NCI-H226 (cell line): ENCODE results near the gene PPP2R5C.
"Not testable (repeated sequence)": the region's sequence is repeated elsewhere in the genome, so short reads cannot be mapped to it uniquely, and the experiment has no call there.

Experiments
- DNase-seq: peaks from one replicate; pipeline ENCODE4 v3.0.0-alpha.2; 2015

Gene PPP2R5C

GRCh38 chr14:101783260-101784016 is 21.9 kb downstream of the PPP2R5C start:
- no peak for DNase-seq

- DNase-seq: no peak
Measured at GRCh38 chr14:101784631-101785030, 23.1 kb downstream of the PPP2R5C start.

DNA sequence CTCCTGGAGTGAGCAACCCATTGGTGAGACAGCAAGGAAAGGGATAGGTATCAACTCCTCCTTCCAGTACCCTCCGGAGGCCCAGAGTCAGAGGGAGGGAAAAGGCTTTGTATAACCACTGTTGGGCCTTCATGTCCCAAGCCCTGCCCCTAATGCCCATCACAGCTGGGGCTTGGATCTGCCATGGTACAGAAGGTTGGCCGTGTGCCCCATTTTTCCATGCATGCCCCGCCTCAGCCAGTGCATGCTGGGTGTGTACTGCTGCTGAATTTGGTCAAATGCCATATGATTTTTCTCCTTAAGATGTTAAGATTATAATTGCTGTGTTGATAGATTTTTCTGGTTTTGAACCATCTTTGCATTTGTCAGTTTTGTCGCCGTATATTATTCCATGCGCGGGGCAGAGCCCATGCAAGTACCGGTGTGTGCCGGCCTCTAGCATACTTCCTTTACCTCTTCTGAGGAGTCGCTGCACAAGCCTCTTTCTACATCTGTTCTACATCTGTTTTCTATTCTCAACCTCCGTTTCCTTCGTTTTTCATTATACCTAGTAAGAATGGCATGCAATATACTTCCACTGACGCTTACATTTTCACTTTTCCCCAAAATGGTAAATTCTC is 26.6 kb downstream of the PPP2R5C start:
- no peak for DNase-seq

DNA sequence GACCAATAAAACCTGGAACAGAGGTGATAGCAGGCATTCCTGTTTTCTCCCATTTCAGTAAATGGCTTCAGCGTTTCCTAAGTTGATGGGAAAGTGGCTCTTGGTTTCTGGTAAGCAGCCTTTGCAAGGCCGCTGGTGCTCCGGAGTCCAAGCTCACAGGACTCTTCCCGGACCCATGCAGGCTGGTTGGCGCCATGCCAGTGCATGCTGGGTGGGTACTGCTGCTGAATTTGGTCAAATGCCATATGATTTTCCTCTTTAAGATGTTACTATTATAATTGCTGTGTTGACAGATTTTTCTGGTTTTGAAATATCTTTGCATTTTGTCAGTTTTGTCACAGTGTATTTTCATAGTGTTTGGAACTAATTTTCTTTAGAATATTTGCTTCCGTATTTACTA is 27.7 kb downstream of the PPP2R5C start:
- no peak for DNase-seq

- no peak for DNase-seq
Measured at GRCh38 chr14:101790232-101790631, 28.7 kb downstream of the PPP2R5C start.

- DNase-seq: peak; percentile 8
Measured at GRCh38 chr14:101791919-101792572, 30.5 kb downstream of the PPP2R5C start.

DNA sequence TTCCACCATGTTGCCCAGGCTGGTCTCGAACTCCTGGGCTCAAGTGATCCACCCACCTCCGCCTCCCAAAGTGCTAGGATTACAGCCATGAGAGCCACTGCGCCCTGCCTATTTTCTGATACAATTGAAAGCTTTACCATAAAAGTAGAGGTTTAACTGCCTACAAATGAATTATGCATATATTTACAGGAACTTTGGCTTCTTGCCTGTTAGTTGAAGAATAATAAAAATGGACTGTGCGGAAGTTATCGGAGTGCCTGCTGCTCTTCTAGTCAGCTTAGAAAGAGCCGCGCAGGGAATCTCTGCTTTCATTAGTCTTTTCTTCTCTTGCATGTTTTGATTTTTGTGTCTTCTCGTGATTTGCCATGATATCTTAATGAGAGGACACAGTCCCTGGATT is 34.5 kb downstream of the PPP2R5C start:
- no peak for DNase-seq

DNA sequence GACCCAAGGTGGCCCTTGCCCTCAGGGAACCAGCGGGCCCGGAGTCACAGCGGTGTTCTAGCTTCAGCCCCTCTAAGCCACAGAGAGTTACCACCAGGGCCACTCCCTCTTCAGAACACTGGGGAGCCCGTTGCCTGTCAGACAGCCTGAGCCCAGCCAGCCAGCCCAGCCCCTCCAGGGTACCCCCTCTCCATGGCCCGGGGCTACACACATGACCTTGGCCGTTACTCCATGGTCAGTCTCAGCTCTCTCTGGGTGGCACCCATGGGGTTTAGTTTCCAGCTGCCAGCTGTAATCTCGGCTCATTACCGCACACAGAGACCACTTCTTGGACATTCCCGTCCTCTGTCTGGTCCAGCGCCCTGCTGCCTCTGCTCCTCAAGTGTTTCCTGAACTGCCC is 35.0 kb downstream of the PPP2R5C start:
- no peak for DNase-seq

DNA sequence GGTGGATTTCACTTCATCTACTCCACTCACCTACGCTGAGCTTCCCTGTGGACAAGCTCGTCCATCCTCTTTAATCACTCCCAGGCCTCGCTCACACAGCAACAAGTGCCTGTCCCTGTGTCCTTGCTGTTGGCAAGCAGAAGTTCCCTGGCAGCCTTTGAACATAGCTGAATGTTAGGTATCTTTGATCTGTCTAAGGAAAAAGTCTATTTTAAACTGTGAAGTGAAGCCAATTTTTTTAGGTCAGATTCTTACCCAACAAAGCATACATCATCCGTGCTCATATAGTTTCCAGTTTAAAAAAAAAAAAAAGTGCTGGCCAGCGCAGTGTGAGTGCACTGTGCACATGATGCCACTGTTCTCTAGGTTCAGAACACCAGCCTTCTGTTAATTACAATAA is 36.3 kb downstream of the PPP2R5C start:
- DNase-seq: no peak

DNA sequence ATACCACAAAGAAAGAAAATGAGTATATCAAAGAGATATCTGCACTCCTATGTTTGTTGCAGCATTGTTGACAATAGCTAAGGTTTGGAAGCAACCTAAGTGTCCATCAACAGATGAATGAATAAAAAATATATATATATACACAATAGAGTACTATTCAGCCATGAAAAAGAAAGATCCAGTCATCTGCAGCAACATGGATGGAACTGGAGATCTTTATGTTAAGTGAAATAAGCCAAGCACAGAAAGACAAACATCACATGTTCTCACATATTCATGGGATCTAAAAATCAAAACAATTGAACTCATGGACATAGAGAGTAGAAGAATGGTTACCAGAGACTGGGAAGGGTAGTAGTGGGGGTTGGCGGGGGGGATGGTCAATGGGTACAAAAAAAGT is 42.9 kb downstream of the PPP2R5C start:
- DNase-seq: not testable (repeated sequence)

- not testable (repeated sequence) for DNase-seq
Measured at GRCh38 chr14:101806252-101806651, 44.7 kb downstream of the PPP2R5C start.

DNA sequence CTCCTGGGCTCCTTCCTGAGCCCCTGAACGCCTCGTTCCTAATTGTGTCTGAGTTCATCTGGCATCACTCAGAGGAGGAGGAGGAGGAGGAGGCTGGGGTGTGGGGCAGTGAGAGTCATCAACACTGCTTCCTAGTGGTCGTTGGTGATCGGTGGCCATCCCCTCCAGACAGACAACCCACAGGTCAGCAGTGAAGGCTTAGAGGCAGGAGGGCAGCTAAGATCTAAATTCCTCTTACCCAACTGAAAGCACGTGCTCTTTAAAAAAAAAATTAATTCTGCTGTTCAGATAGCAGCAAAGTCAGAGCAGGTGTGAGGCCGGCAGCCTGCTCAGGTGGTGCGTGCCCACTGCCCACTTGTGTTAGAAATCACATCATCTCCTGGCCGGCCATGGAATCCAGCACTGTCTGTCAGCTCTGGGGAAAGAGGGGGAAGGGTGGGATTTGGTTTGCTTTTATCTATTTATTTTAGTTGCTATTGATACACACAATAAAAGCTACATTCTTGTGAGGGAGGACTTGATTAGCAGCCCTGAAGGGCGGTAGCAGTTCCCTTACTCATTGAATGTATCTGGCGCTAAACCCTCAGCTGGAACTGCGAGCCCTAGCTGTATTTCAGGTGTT is 46.6 kb downstream of the PPP2R5C start:
- no peak for DNase-seq

GRCh38 chr14:101808894-101809670 is 47.6 kb downstream of the PPP2R5C start:
- no peak for DNase-seq

DNA sequence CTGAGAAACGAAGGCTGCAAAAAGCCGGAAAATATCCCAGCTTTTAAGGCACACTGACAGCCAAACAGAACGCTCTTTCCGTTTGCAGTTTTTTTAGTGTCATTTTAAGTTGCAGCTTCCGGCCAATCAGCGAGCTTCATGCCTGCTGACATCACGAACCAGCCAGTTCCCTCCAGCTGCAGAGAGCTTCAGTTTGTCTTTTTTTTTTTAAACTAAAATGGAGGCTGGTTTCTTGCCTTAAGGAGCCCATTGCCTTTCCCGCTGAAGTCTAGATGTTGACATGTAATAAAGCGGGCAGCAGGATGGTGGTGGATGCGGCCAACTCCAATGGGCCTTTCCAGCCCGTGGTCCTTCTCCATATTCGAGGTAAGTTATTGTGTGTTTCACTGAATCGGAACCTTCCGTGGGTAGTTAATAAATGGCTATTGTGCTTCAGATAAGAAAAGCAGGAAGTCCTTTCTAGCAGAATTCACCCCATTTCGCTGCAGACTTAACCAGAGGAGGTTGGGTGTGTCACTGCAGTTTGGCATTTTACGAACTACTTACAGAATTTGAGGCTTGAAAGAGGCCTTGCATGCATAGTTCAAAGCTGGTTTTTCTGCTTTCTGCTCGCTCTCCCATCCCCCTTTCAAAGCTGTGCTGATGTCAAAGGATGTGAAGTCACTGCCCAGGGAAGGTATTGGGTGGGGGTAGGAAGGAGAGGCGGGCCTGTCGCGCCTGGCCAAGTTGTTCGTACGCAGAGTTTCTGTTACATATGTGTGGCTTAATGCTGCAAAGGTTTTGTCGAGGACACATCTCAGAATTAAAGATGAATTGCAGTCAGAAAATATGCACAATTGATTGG is 48.4 kb downstream of the PPP2R5C start:
- DNase-seq: peak; percentile 93

DNA sequence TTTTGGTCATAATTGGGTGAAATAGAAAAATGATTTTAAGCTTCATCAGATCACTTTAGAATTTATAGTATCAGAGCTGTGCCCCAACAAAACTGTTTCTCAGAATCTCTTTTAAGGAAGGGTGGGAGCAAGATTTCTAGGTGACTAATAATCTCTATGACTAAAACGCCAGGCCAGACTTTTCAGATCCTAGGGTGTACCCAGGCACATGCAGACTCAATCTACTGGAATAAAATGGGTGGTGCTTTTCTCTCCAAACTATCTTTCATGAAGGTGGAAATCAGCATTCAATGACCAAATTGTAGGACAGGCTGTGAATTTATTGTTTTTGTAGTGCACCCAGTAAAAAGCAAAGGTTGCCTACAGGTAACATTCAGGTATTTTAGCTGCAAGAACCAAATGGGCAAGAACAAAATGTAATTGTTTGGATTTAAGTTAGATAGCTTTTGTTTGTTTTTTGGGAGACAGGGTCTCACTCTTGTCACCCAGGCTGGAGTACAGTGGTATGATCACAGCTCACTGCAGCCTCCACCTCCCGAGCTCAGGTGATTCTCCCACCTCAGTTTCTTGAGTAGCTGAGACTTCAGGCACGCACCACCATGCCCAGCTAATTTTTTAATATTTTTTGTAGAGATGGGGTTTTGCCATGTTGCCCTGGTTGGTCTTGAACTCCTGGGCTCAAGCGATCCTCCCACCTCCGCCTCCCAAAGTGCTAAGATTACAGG is 49.5 kb downstream of the PPP2R5C start:
- no peak for DNase-seq

GRCh38 chr14:101812071-101812470 is 50.6 kb downstream of the PPP2R5C start:
- DNase-seq: no peak

DNA sequence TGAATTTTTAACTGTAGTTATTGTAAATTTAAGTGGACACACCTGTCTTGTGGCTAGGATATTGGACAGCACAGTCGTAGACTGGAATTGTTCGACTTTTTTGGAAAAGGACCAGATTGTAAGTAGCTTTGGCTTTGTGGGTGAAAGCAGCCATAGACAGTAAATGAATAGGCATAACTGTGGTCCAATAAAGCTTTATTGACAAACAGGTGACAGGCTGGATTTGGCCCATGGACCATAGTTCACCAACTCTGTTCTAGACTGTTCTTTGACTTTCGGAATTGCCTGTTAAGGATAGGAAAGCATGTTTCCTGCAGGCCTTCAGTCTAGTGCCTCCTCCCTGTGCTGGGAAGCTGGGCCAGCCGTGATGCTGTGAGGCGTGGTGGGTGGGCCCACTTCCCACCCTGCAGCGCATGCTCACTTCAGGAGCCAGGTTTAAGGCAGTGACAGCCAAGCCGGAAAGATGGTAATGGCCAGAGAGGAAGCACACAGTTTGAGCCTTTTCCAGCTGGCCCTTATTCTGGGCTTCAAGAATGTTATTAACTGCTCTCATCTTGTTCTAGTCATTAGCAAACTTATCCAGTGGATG is 51.8 kb downstream of the PPP2R5C start:
- no peak for DNase-seq

DNA sequence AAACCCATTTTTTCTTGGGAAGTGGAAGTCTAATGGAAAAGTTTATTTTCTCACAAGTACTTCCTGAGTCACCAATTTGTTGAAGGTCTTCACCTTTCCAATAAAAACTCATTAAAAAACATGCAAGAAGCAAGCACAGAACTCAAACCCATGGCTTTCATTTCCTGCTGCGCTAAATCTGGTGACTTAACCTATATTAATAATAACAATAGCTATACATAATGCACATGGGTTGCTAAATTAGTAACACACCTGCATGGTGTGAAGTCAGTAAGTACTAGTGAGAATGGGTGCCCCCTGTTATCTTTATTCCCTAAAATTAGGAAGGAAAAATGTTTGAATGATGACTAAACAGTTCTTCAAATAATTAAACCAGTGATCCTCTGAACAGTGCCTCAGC is 52.3 kb downstream of the PPP2R5C start:
- no peak for DNase-seq

DNA sequence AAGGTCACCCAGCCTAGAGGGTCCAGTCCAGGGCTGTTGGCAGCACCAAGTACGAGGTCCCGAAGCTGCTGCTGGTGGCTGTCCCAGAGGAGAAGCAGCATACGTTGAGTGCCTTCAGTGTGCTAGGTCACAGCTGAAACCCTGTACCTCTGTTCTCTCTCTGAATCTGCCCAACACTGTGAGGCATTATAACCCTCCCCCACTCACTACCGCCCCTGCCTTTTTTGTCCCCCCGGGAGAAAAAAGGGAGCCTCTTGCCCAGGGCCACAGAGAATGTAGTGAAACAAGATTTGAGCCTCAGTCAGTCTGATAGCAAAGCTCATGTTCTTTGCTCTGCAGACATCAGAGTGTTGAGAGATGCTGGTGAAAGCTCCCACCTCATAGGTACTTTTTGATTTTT is 53.4 kb downstream of the PPP2R5C start:
- no peak for DNase-seq

DNA sequence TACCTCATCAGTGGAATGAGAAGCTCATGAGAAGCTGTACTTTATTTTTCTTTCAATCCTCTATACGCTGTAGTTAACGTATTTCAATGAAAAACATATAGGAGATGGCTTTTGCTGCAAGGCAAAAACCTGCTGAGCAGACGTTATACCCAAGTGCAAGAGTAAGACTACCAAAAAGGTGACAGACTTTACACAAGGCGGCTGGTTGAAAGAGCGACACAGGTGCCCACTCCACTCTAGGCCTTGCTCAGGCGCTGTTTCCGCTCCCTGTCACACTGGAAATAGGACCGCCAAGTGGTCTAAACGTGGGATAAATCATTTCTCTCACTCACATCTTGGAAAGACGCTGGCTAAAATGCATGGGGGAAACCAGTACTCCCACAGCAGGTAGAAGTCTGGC is 54.5 kb downstream of the PPP2R5C start:
- no peak for DNase-seq

DNA sequence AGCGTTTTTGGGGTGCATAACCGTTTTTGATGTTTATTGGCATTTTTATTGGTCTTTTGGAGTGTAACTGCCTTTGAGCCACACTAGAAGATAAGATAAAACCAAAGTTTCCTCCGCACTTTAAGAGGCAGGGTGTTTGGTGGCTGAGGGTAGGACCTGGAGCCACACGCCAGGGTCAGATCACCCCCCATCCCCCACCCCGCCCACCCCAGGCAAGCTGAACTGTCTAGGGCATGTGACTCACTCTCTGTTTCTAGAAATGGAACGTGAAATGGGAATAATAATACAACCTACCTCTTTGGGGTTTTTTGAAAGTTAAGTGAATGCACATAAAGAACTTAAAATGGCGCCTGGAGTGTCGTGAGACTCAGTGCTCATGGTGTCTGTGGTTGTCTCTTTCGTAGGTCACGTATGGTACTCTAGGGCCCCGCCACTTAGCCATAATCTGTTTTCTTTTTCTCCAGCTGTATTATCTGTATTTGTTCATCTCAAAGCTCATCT is 56.0 kb downstream of the PPP2R5C start:
- no peak for DNase-seq
